HG03135 (cell line): ENCODE measurements around the gene CEP72.
"Not testable (repeated sequence)": the region's sequence is repeated elsewhere in the genome, so short reads cannot be mapped to it uniquely, and the experiment has no call there.

Source experiments
- ATAC-seq: cut with Tn5 transposase; IDR thresholded peaks from one replicate; pipeline ENCODE4 v1.9.1; 2021; ENCODE audit warnings: mild to moderate bottlenecking, moderate library complexity; ENCODE audit not compliant: unreplicated experiment

CEP72 gene

GRCh38 chr5:680836-681235 lies 68.7 kb downstream of the CEP72 start:
- ATAC-seq, result not testable (repeated sequence)

GRCh38 chr5:681317-682191 lies 69.4 kb downstream of the CEP72 start:
- ATAC-seq, result not testable (repeated sequence)

- ATAC-seq, result not testable (repeated sequence)
These were observed 70.1 kb downstream of the CEP72 start for GRCh38 chr5:682216-682615.

- not testable (repeated sequence) for ATAC-seq
These were observed 70.7 kb downstream of the CEP72 start for GRCh38 chr5:682651-683358.

GRCh38 chr5:683551-684481 lies 71.7 kb downstream of the CEP72 start:
- no peak for ATAC-seq

- ATAC-seq, result no peak
These were observed 72.6 kb downstream of the CEP72 start for GRCh38 chr5:684751-685216.

GRCh38 chr5:685262-686171 lies 73.4 kb downstream of the CEP72 start:
- no peak for ATAC-seq

GRCh38 chr5:686172-686523 lies 74.0 kb downstream of the CEP72 start:
- not testable (repeated sequence) for ATAC-seq

- ATAC-seq, result not testable (repeated sequence)
These were observed 74.8 kb downstream of the CEP72 start for GRCh38 chr5:686936-687335.

- ATAC-seq, result not testable (repeated sequence)
These were observed 76.3 kb downstream of the CEP72 start for GRCh38 chr5:688348-689010.

GRCh38 chr5:690293-690692 lies 78.2 kb downstream of the CEP72 start:
- ATAC-seq, result not testable (repeated sequence)

GRCh38 chr5:691049-691448 lies 78.9 kb downstream of the CEP72 start:
- ATAC-seq, result not testable (repeated sequence)

GRCh38 chr5:691817-692528 lies 79.8 kb downstream of the CEP72 start:
- no peak for ATAC-seq

- ATAC-seq, result peak; percentile 21
These were observed 80.4 kb downstream of the CEP72 start for GRCh38 chr5:692529-693041.

GRCh38 chr5:693271-694041 lies 81.3 kb downstream of the CEP72 start, which contains the start of gene TPPP:
Gene TPPP, minus strand, starts transcription at chr5:693352. Its CDS starts 15,292 bp downstream, at chr5:678060.
- ATAC-seq, result peak; percentile 71

GRCh38 chr5:694042-694431 lies 81.9 kb downstream of the CEP72 start:
- peak; percentile 11 for ATAC-seq

- ATAC-seq, result not testable (repeated sequence)
These were observed 83.3 kb downstream of the CEP72 start for GRCh38 chr5:695475-695874.

- not testable (repeated sequence) for ATAC-seq
These were observed 84.1 kb downstream of the CEP72 start for GRCh38 chr5:696191-696590.
